Measurements from ENCODE around the gene POLR3B.

DNA sequence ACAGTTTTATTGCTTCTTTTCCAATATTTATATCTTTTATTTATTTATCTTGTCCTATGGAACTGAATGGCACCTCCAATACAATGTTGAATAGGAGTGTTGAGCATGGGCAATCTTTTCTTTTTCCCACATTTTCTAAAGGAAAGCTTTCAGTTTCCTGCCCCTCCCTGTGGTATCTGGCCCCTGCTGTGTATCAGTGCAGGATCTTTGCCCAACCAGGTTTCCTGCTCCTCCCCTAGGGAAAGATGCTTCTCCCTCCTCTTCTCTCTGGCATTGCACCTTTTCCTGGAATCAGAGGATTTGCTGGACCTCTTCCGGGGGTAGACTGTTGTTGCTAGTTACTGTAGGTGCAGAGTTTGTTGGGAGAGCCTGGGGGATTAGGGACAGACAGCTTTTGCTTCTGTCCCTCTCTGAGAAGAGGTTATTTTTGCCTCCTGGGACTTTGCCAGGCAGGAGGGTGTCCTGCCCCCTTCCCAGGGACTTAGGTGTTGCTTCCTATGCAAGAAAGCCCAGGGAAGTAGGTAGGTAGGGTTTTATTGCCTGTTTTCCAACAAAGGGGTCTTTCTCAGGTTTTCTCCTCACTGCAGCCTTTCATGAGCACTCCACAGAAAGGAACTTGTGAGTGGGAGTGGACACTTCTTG, 67.6 kb downstream of the POLR3B start:
- TF ChIP-seq, protein P1, sequence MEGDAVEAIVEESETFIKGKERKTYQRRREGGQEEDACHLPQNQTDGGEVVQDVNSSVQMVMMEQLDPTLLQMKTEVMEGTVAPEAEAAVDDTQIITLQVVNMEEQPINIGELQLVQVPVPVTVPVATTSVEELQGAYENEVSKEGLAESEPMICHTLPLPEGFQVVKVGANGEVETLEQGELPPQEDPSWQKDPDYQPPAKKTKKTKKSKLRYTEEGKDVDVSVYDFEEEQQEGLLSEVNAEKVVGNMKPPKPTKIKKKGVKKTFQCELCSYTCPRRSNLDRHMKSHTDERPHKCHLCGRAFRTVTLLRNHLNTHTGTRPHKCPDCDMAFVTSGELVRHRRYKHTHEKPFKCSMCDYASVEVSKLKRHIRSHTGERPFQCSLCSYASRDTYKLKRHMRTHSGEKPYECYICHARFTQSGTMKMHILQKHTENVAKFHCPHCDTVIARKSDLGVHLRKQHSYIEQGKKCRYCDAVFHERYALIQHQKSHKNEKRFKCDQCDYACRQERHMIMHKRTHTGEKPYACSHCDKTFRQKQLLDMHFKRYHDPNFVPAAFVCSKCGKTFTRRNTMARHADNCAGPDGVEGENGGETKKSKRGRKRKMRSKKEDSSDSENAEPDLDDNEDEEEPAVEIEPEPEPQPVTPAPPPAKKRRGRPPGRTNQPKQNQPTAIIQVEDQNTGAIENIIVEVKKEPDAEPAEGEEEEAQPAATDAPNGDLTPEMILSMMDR (IDR thresholded peaks at IDR 0.05; ENCODE audit: insufficient read depth, low read length), result no peak
- TF ChIP-seq SPI1 (IDR thresholded peaks at IDR 0.05; ENCODE audit: borderline replicate concordance, low read depth), result no peak
